GM19397 (cell line): ENCODE measurements around the gene AQP12A.
"Not testable (repeated sequence)": the region's sequence is repeated elsewhere in the genome, so short reads cannot be mapped to it uniquely, and the experiment has no call there.

Experiments
- ATAC-seq: cut with Tn5 transposase; IDR thresholded peaks from one replicate; pipeline ENCODE4 v1.9.1; 2021; ENCODE audit warnings: mild to moderate bottlenecking, moderate library complexity; ENCODE audit not compliant: unreplicated experiment

The AQP12A gene

GRCh38 chr2:240655931-240656886 is 35.5 kb upstream of the AQP12A start:
- ATAC-seq: no peak

- ATAC-seq: not testable (repeated sequence)
Observed at GRCh38 chr2:240659883-240660282, 31.8 kb upstream of the AQP12A start.

GRCh38 chr2:240662681-240663080 is 29.0 kb upstream of the AQP12A start:
- ATAC-seq: no peak

- no peak for ATAC-seq
Observed at GRCh38 chr2:240663546-240664190, 28.0 kb upstream of the AQP12A start.

GRCh38 chr2:240664622-240665021 is 27.0 kb upstream of the AQP12A start:
- ATAC-seq: no peak

GRCh38 chr2:240670402-240670801 is 21.3 kb upstream of the AQP12A start:
- no peak for ATAC-seq

GRCh38 chr2:240670950-240671349 is 20.7 kb upstream of the AQP12A start:
- ATAC-seq: no peak

- ATAC-seq: no peak
Observed at GRCh38 chr2:240672076-240672700, 19.5 kb upstream of the AQP12A start.

- ATAC-seq: no peak
Observed at GRCh38 chr2:240672701-240673190, 18.9 kb upstream of the AQP12A start.

GRCh38 chr2:240674461-240675184 is 17.0 kb upstream of the AQP12A start:
- not testable (repeated sequence) for ATAC-seq

- not testable (repeated sequence) for ATAC-seq
Observed at GRCh38 chr2:240675345-240675744, 16.3 kb upstream of the AQP12A start.

GRCh38 chr2:240678043-240678442 is 13.6 kb upstream of the AQP12A start:
- not testable (repeated sequence) for ATAC-seq

GRCh38 chr2:240678909-240679308 is 12.8 kb upstream of the AQP12A start:
- not testable (repeated sequence) for ATAC-seq

GRCh38 chr2:240680185-240680584 is 11.5 kb upstream of the AQP12A start:
- not testable (repeated sequence) for ATAC-seq

GRCh38 chr2:240682431-240683224 is 9.0 kb upstream of the AQP12A start, which contains the start of gene AQP12B:
Gene AQP12B, minus strand, starts transcription at chr2:240682885. Its CDS starts 48 bp downstream, at chr2:240682837.
- not testable (repeated sequence) for ATAC-seq

GRCh38 chr2:240683329-240683979 is 8.2 kb upstream of the AQP12A start:
- not testable (repeated sequence) for ATAC-seq

GRCh38 chr2:240683980-240684728 is 7.5 kb upstream of the AQP12A start:
- ATAC-seq: not testable (repeated sequence)

- ATAC-seq: no peak
Observed at GRCh38 chr2:240685771-240686371, 5.8 kb upstream of the AQP12A start.
